Naive thymus-derived CD4-positive, alpha-beta T cell (primary cell): ENCODE data around the gene ARFGAP1. TPM values are rescaled to one million over a fixed set of nuclear protein-coding genes. Genes with fewer than 3 reads are reported as not detected.

Source experiments
- ATAC-seq: fragments of 150-1000 bp; cut with Tn5 transposase; 2 replicates; pipeline ENCODE4 v1.10.0; 2021; ENCODE audit warnings: mild to moderate bottlenecking, moderate library complexity
- CTCF ChIA-PET: fragments of 350-600 bp; sonication (Branson Sonifier 250); formaldehyde crosslinking; loops from one replicate; lab custom pipeline; 2021; ENCODE audit warnings: antibody characterized with exemption; lab: Charles Lee
- POLR2A ChIA-PET: fragments of 350-600 bp; sonication (Branson Sonifier 250); formaldehyde crosslinking; loops from one replicate; lab custom pipeline; 2021; ENCODE audit warnings: antibody characterized with exemption, inconsistent platforms; lab: Charles Lee
- DNase-seq, 9 donors: peaks; one replicate each; pipeline versions ENCODE4 v3.0.0 to v3.0.0-alpha.2; 2020 to 2022; ENCODE audit warnings: mixed read lengths in 1 of 9
- H3K27ac ChIP-seq: one replicate; pipeline ENCODE4 v1.7.0; 2013; ENCODE audit warnings: mild to moderate bottlenecking, low read depth, low read length, moderate library complexity
- H3K27me3 ChIP-seq, 2 donors: one replicate each; pipeline ENCODE4 v1.7.0; 2013; ENCODE audit warnings: low read length in 2 of 2, mild to moderate bottlenecking in 2 of 2, moderate library complexity in 2 of 2; ENCODE audit not compliant: control insufficient read depth in 2 of 2, insufficient read depth in 2 of 2
- H3K36me3 ChIP-seq, 3 experiments: 1 replicate in 2 of 3; 2 replicates in 1 of 3; pipeline ENCODE4 v1.7.0; 2013; ENCODE audit warnings: low read length in 3 of 3, mild to moderate bottlenecking in 3 of 3, moderate library complexity in 1 of 3; ENCODE audit not compliant: insufficient read depth in 3 of 3, control insufficient read depth in 2 of 3
- H3K4me1 ChIP-seq, 2 donors: one replicate each; pipeline ENCODE4 v1.7.0; 2013; ENCODE audit warnings: low read length in 2 of 2, mild to moderate bottlenecking in 2 of 2, moderate library complexity in 1 of 2; ENCODE audit not compliant: control insufficient read depth in 2 of 2, insufficient read depth in 2 of 2
- H3K4me3 ChIP-seq: 2 replicates; pipeline ENCODE4 v1.7.0; 2013; ENCODE audit warnings: mild to moderate bottlenecking, low read length
- H3K9me3 ChIP-seq, 3 experiments: 1 replicate in 2 of 3; 2 replicates in 1 of 3; pipeline ENCODE4 v1.7.0; 2013; ENCODE audit warnings: low read length in 3 of 3; ENCODE audit not compliant: control insufficient read depth in 2 of 3
- H3K27ac Mint-ChIP-seq, 9 donors: one replicate each; pipeline ENCODE4 v1.8.0; 2020 to 2022; ENCODE audit warnings: mixed read lengths in 9 of 9, mild to moderate bottlenecking in 8 of 9, moderate library complexity in 5 of 9, inconsistent platforms in 2 of 9
- H3K27me3 Mint-ChIP-seq, 5 donors: one replicate each; pipeline ENCODE4 v1.8.0; 2021 to 2022; ENCODE audit warnings: mixed read lengths in 5 of 5, mild to moderate bottlenecking in 1 of 5
- H3K36me3 Mint-ChIP-seq, 5 donors: one replicate each; pipeline ENCODE4 v1.8.0; 2020 to 2022; ENCODE audit warnings: mixed read lengths in 5 of 5, mild to moderate bottlenecking in 3 of 5, inconsistent platforms in 1 of 5
- H3K4me1 Mint-ChIP-seq, 7 donors: one replicate each; pipeline ENCODE4 v1.8.0; 2020 to 2022; ENCODE audit warnings: mixed read lengths in 7 of 7, mild to moderate bottlenecking in 3 of 7, inconsistent platforms in 1 of 7
- H3K4me3 Mint-ChIP-seq, 10 donors: one replicate each; pipeline ENCODE4 v1.8.0; 2020 to 2022; ENCODE audit warnings: mild to moderate bottlenecking in 10 of 10, mixed read lengths in 10 of 10, moderate library complexity in 6 of 10, inconsistent platforms in 2 of 10
- H3K9me3 Mint-ChIP-seq, 11 donors: one replicate each; pipeline ENCODE4 v1.8.0; 2020 to 2022; ENCODE audit warnings: mixed read lengths in 11 of 11, mild to moderate bottlenecking in 4 of 11, inconsistent platforms in 1 of 11, moderate library complexity in 1 of 11
- intact Hi-C, 2 donors: fragments of 100-400 bp; cut with micrococcal nuclease; formaldehyde crosslinking; loops; one replicate each; pipeline ENCODE4 v1.15.1; 2023
- polyA plus RNA-seq, 2 donors: library from polyadenylated mRNA; unstranded; fragments of 300-500 nt; fragmentation: Illumina TruSeq; gene quantifications; one replicate each; pipeline ENCODE4 v1.2.3, GENCODE V29; 2021
- total RNA-seq, 6 experiments: library from RNA in 5 of 6; stranded (reverse) in 5 of 6; gene quantifications; 1 replicate in 5 of 6; 2 replicates in 1 of 6; pipeline ENCODE4 v1.2.3 and lab custom pipeline; 2021 to 2026

ARFGAP1 gene
- total and polyA plus RNA-seq, 7 experiments from 2014 or later: 15.9 to 119 (median 105) TPM

DNA sequence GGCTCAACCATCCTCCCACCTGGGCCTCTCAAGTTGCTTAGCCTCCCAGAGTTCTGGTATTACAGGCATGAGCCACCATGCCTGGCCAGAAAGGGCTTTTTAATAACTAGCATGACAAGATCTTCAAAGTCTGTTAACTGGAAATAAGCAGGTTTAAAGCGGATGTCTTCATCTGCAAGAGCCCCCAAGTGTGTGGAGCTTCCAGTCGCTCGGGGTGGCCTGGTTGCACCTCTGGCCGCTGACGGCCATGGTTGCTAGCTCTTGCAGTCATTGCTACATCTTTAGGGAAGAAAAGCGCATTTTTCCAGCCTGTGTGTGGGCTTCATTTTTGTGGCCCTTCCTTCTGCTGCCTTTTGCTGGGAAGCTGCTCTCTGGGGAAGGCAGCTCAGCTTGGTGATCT is 7.8 kb downstream of the ARFGAP1 start:
- H3K27me3 ChIP-seq: no peaks in the 10 kb centered on the region
- no peak for DNase-seq
- Mint-ChIP-seq H3K27ac (no peak overlapping the region), H3K4me3 (no peak overlapping the region), H3K36me3 (peaks cover 0 to 4% (median 3%) of the 10 kb centered on the region in 5 donors), H3K27me3 (no peaks in the 10 kb centered on the region), H3K9me3 (no peaks in the 10 kb centered on the region), H3K4me1 (peaks cover 0 to 9% (median 4%) of the 10 kb centered on the region in 7 donors)
- CTCF ChIA-PET: no interaction called here
- intact Hi-C loops: no loop called here
- POLR2A ChIA-PET: no interaction called here
- peaks cover 3 to 99% (median 7%) of the 10 kb centered on the region in 3 experiments for H3K36me3 ChIP-seq
- no peaks in the 10 kb centered on the region for H3K4me1 ChIP-seq
- no peak overlapping the region for H3K4me3 ChIP-seq
- H3K9me3 ChIP-seq: no peaks in the 10 kb centered on the region
- ATAC-seq: no peak
- H3K27ac ChIP-seq: no peak overlapping the region

- H3K4me3 Mint-ChIP-seq: no peak overlapping the region
These were observed 8.4 kb downstream of the ARFGAP1 start for GRCh38 chr20:63280929-63281545.

DNA sequence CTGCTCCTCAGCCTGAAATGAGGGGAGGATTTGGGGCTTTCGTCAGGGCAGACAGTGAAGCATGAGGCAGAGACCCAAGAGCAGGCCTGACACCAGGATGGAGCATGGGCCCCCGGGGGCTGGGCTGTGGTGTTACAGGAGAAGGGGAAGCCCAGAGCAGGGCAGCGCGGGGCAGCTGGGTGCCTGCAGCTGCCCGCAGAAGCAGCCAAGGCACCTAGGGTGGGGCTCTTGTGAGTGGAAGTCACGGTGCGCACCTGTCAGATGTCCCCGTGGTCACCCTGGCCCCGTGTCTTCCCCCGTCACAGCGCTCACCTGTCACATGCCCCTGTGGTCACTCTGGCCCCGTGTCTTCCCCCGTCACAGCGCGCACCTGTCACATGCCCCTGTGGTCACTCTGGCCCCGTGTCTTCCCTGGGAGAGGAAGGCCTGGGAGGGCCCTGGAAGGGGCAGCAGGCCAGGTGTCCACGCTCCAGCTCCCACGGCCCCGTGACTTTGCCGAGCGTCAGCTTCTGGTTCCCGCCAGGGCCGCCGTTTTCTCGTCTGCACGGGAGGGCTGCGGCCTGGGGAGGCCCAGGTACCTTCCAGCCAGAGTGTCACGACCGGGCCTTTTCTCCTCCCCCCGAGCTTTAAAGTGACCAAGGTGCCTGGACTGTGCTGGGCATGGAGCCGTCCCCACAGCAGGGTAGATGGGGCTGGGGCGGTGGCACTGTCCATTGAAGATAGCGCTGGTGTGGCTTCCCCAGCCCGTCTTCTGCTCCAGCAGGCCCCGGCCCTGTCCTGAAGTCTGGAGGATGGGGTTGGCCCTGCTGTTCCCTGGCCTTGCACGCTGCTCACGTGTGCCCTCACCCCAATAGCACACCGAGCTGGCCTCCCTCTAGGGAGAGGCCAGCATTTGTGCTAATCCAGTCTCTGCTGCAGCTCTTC is 9.4 kb downstream of the ARFGAP1 start:
- ATAC-seq (no peak), DNase-seq (no peak)
- H3K9me3 Mint-ChIP-seq: no peaks in the 10 kb centered on the region
- POLR2A ChIA-PET: interaction anchor here (0.9 kb wide), 1 partner anchor 9 kb away, joined by 4 read pairs; the partner anchor contains the start of gene ARFGAP1
- H3K9me3 ChIP-seq: no peaks in the 10 kb centered on the region
- H3K4me3 Mint-ChIP-seq: no peak overlapping the region
- H3K27me3 Mint-ChIP-seq: no peaks in the 10 kb centered on the region
- no peak overlapping the region for H3K4me3 ChIP-seq
- H3K27ac Mint-ChIP-seq: no peak overlapping the region
- no peaks in the 10 kb centered on the region for H3K27me3 ChIP-seq
- peaks cover 3 to 97% (median 7%) of the 10 kb centered on the region in 3 experiments for H3K36me3 ChIP-seq
- CTCF ChIA-PET: no interaction called here
- H3K4me1 Mint-ChIP-seq: peaks cover 0 to 4% (median 3%) of the 10 kb centered on the region in 7 donors
- H3K36me3 Mint-ChIP-seq: peaks cover 0 to 4% (median 3%) of the 10 kb centered on the region in 5 donors
- intact Hi-C loops: no loop called here
- no peak overlapping the region for H3K27ac ChIP-seq
- no peaks in the 10 kb centered on the region for H3K4me1 ChIP-seq

More at GRCh38 chr20:63280929-63281545, 8.4 kb downstream of the ARFGAP1 start:
- Mint-ChIP-seq H3K4me1 (peaks cover 0 to 6% (median 3%) of the 10 kb centered on the region in 7 donors), H3K9me3 (no peaks in the 10 kb centered on the region), H3K27ac (no peak overlapping the region), H3K27me3 (no peaks in the 10 kb centered on the region), H3K36me3 (peaks cover 0 to 4% (median 3%) of the 10 kb centered on the region in 5 donors)
- Histone ChIP-seq H3K4me3 (no peak overlapping the region), H3K36me3 (peaks cover 3 to 99% (median 7%) of the 10 kb centered on the region in 3 experiments), H3K4me1 (no peaks in the 10 kb centered on the region), H3K27me3 (no peaks in the 10 kb centered on the region), H3K27ac (no peak overlapping the region), H3K9me3 (no peaks in the 10 kb centered on the region)
- intact Hi-C loops: no loop called here
- ChIA-PET CTCF (no interaction called here), POLR2A (interaction anchor here (0.9 kb wide), 1 partner anchor 8 kb away, joined by 4 read pairs; the partner anchor contains the start of gene ARFGAP1)
- ATAC-seq (no peak), DNase-seq (no peak)

- ChIA-PET POLR2A (no interaction called here), CTCF (no interaction called here)
- Histone ChIP-seq H3K36me3 (peaks cover 3 to 97% (median 7%) of the 10 kb centered on the region in 3 experiments), H3K4me1 (no peaks in the 10 kb centered on the region), H3K4me3 (no peak overlapping the region), H3K27ac (no peak overlapping the region), H3K27me3 (no peaks in the 10 kb centered on the region), H3K9me3 (no peaks in the 10 kb centered on the region)
- intact Hi-C loops: no loop called here
- H3K36me3 Mint-ChIP-seq: peaks cover 0 to 4% (median 3%) of the 10 kb centered on the region in 5 donors
- H3K4me3 Mint-ChIP-seq: no peak overlapping the region
- peaks cover 0 to 4% (median 3%) of the 10 kb centered on the region in 7 donors for H3K4me1 Mint-ChIP-seq
- H3K27me3 Mint-ChIP-seq: no peaks in the 10 kb centered on the region
- no peak overlapping the region for H3K27ac Mint-ChIP-seq
- H3K9me3 Mint-ChIP-seq: no peaks in the 10 kb centered on the region
- ATAC-seq (no peak), DNase-seq (no peak)
These were observed 10.3 kb downstream of the ARFGAP1 start for GRCh38 chr20:63282946-63283345.

GRCh38 chr20:63283397-63284082 is 10.9 kb downstream of the ARFGAP1 start:
- H3K9me3 ChIP-seq: no peaks in the 10 kb centered on the region
- peaks cover 0 to 4% (median 3%) of the 10 kb centered on the region in 7 donors for H3K4me1 Mint-ChIP-seq
- H3K27me3 ChIP-seq: no peaks in the 10 kb centered on the region
- peak overlapping the region; percentile 47 to 83 (median 77) for H3K4me3 Mint-ChIP-seq
- peaks cover 0 to 8% (median 3%) of the 10 kb centered on the region in 5 donors for H3K36me3 Mint-ChIP-seq
- intact Hi-C loops: no loop called here
- H3K4me1 ChIP-seq: no peaks in the 10 kb centered on the region
- H3K36me3 ChIP-seq: peaks cover under 1 to 97% (median 7%) of the 10 kb centered on the region in 3 experiments
- ATAC-seq: no peak
- H3K27ac Mint-ChIP-seq: peak overlapping the region; percentile 39 to 91 (median 65)
- ChIA-PET CTCF (no interaction called here), POLR2A (interaction anchor here (1.7 kb wide), 1 partner anchor 12 kb away, joined by 5 read pairs; no protein-coding TSS in a partner anchor)
- H3K4me3 ChIP-seq: no peak overlapping the region
- H3K27ac ChIP-seq: peak overlapping the region; percentile 53
- no peak for DNase-seq
- H3K27me3 Mint-ChIP-seq: no peaks in the 10 kb centered on the region
- no peaks in the 10 kb centered on the region for H3K9me3 Mint-ChIP-seq

DNA sequence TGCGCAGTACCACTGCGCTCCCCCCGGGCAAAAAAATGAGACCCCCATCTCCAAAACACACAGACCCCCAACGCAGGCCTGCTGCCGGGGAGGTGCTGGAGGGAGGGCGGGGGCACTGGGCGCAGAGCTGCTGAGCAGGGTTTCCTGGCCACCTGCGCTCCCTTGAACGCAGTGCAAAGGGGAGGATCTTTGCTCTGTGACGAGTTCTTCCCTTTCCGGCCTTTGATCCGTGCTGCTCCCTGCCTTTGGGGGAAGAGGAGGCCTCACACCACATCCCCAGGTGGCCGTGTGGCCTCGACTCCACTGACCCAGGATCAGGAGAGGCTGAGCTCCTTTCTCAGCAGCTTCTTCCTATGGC is 11.4 kb downstream of the ARFGAP1 start:
- POLR2A ChIA-PET: interaction anchor here (1.7 kb wide), 1 partner anchor 12 kb away, joined by 5 read pairs; no protein-coding TSS in a partner anchor
- Mint-ChIP-seq H3K4me3 (peak overlapping the region; percentile 60 to 83 (median 77)), H3K9me3 (no peaks in the 10 kb centered on the region), H3K4me1 (peaks cover 0 to 4% (median 3%) of the 10 kb centered on the region in 7 donors), H3K36me3 (peaks cover 0 to 13% (median 3%) of the 10 kb centered on the region in 5 donors), H3K27me3 (no peaks in the 10 kb centered on the region), H3K27ac (peak overlapping the region; percentile 39 to 91 (median 65))
- H3K4me1 ChIP-seq: no peaks in the 10 kb centered on the region
- H3K27ac ChIP-seq: peak overlapping the region; percentile 53
- CTCF ChIA-PET: interaction anchor here (1.4 kb wide), 1 partner anchor 11 kb away, joined by 3 read pairs; no protein-coding TSS in a partner anchor
- intact Hi-C loops: no loop called here
- DNase-seq (peak in 4 of 9 donors; percentile 13 to 19 (median 18)), ATAC-seq (peak; percentile 45)
- no peak overlapping the region for H3K4me3 ChIP-seq
- H3K36me3 ChIP-seq: peaks cover 0 to 97% (median 2%) of the 10 kb centered on the region in 3 experiments
- H3K9me3 ChIP-seq: no peaks in the 10 kb centered on the region
- no peaks in the 10 kb centered on the region for H3K27me3 ChIP-seq
